ENCODE data around the gene AFAP1L2. TPM values are rescaled to one million over a fixed set of nuclear protein-coding genes. Genes with fewer than 3 reads are reported as not detected.

Gene AFAP1L2
- polyA plus RNA-seq, 1 experiment: 0.22 TPM

- TF ChIP-seq CTCF (IDR thresholded peaks at IDR 0.05; ENCODE audit: insufficient read depth, low read depth, low read length): no peak
- H3K36me3 ChIP-seq (ENCODE audit: control insufficient read depth, insufficient read depth, low read length): no peaks in the 10 kb centered on the region
- no peak overlapping the region for H3K4me3 ChIP-seq (ENCODE audit: low read depth, low read length)
- peaks cover 4% of the 10 kb centered on the region for H3K27me3 ChIP-seq (ENCODE audit: control insufficient read depth, insufficient read depth, low read length)
- DNase-seq (ENCODE audit: low read depth): no peak
- POLR2A ChIA-PET: no interaction called here
- CTCF ChIA-PET: interaction anchor here (1.2 kb wide), 1 partner anchor 21 kb away, joined by 3 read pairs; no protein-coding TSS in a partner anchor
These were observed 120.6 kb downstream of the AFAP1L2 start for GRCh38 chr10:114283535-114284234.

GRCh38 chr10:114283091-114283490 lies 121.2 kb downstream of the AFAP1L2 start:
- POLR2A ChIA-PET: no interaction called here
- H3K36me3 ChIP-seq (ENCODE audit: control insufficient read depth, insufficient read depth, low read length): no peaks in the 10 kb centered on the region
- TF ChIP-seq CTCF (IDR thresholded peaks at IDR 0.05; ENCODE audit: insufficient read depth, low read depth, low read length): no peak
- DNase-seq (ENCODE audit: low read depth): no peak
- no peak overlapping the region for H3K4me3 ChIP-seq (ENCODE audit: low read depth, low read length)
- peaks cover 9% of the 10 kb centered on the region for H3K27me3 ChIP-seq (ENCODE audit: control insufficient read depth, insufficient read depth, low read length)
- CTCF ChIA-PET: interaction anchor here (1.2 kb wide), 2 partner anchors 21 kb away, joined by 3 read pairs; no protein-coding TSS in a partner anchor

DNA sequence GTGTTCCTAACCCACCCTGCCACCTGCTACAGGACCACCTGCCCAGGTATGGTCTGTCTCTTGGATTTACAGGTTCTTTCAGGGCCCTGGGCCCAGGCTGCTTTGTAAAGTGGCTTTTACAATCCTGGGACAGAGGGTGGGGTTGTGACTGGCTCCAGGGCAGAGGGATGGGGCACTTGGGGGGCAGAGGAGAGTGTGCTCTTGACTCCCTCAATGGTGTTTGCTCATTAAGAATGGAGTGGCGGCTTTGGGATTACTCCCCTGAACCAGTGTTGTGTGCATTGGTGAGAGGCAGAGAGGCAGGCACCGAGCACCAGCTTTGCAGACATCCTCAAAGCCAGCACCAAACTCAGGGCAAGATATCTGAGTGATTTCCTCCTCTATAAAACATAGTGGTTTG lies 121.8 kb downstream of the AFAP1L2 start:
- H3K36me3 ChIP-seq (ENCODE audit: control insufficient read depth, insufficient read depth, low read length): no peaks in the 10 kb centered on the region
- no peak for TF ChIP-seq CTCF (IDR thresholded peaks at IDR 0.05; ENCODE audit: insufficient read depth, low read depth, low read length)
- no peak overlapping the region for H3K4me3 ChIP-seq (ENCODE audit: low read depth, low read length)
- ChIA-PET CTCF (interaction anchor here (1.2 to 1.6 kb wide), 2 partner anchors 16 to 22 kb away, joined by 3 read pairs; no protein-coding TSS in a partner anchor), POLR2A (no interaction called here)
- H3K27me3 ChIP-seq (ENCODE audit: control insufficient read depth, insufficient read depth, low read length): peaks cover 9% of the 10 kb centered on the region
- DNase-seq (ENCODE audit: low read depth): no peak

GRCh38 chr10:114281461-114281860 lies 122.8 kb downstream of the AFAP1L2 start:
- ChIA-PET CTCF (interaction anchor here (1.3 to 1.6 kb wide), 2 partner anchors 15 to 23 kb away, joined by 3 to 6 read pairs; no protein-coding TSS in a partner anchor), POLR2A (no interaction called here)
- DNase-seq (ENCODE audit: low read depth): no peak

More at GRCh38 chr10:114281461-114281860, 122.8 kb downstream of the AFAP1L2 start:
- Histone ChIP-seq H3K4me3 (ENCODE audit: low read depth, low read length) (no peak overlapping the region), H3K36me3 (ENCODE audit: control insufficient read depth, insufficient read depth, low read length) (no peaks in the 10 kb centered on the region), H3K27me3 (ENCODE audit: control insufficient read depth, insufficient read depth, low read length) (peaks cover 9% of the 10 kb centered on the region)
- no peak for TF ChIP-seq CTCF (IDR thresholded peaks at IDR 0.05; ENCODE audit: insufficient read depth, low read depth, low read length)

All from BJ (cell line).